Measurements from ENCODE around the gene DTX2. TPM values are rescaled to one million over a fixed set of nuclear protein-coding genes. Genes with fewer than 3 reads are reported as not detected.
"Not testable (repeated sequence)": the region's sequence is repeated elsewhere in the genome, so short reads cannot be mapped to it uniquely, and the experiment has no call there.

DTX2 gene
- total and polyA plus RNA-seq, 2 donors (not counting 1 experiment from before 2014, with no cell fraction given): 36.4 to 66.9 TPM

- H3K4me3 Mint-ChIP-seq; ATAC-seq (ENCODE audit: low read depth); H2AFZ ChIP-seq (ENCODE audit: insufficient read depth, low read depth, low read length, poor library complexity, severe bottlenecking); H3K27me3 ChIP-seq (replicated peaks in 1 of 4; ENCODE audit: control extremely low read depth in 1 of 4, control insufficient read depth in 3 of 4, insufficient read depth in 4 of 4, low read length in 3 of 4); H3K9me3 Mint-ChIP-seq (ENCODE audit: insufficient read depth); H3K27me3 Mint-ChIP-seq; H3K4me2 ChIP-seq (replicated peaks; ENCODE audit: low read depth, low read length, poor library complexity, severe bottlenecking); DNase-seq; H4K20me1 ChIP-seq (ENCODE audit: control insufficient read depth, insufficient read depth, low read length, poor library complexity, severe bottlenecking); H3K4me1 Mint-ChIP-seq; H3K27ac ChIP-seq (ENCODE audit: low read length in 2 of 2); H3K79me2 ChIP-seq (ENCODE audit: control insufficient read depth, insufficient read depth, low read length); POLR2A ChIA-PET; CTCF ChIA-PET; H3K9me3 ChIP-seq (ENCODE audit: control extremely low read depth in 1 of 3, control insufficient read depth in 2 of 3, insufficient read depth in 1 of 3, low read length in 2 of 3); H3K9ac ChIP-seq (ENCODE audit: low read length); H3K4me1 ChIP-seq (ENCODE audit: control insufficient read depth in 2 of 2, insufficient read depth in 2 of 2, low read length in 2 of 2); intact Hi-C loops (cut with micrococcal nuclease); H3K4me3 ChIP-seq (ENCODE audit: control extremely low read depth in 1 of 5, extremely low read depth in 1 of 5, insufficient read depth in 1 of 5, low read depth in 2 of 5, low read length in 4 of 5); H3K27ac Mint-ChIP-seq; H3K36me3 ChIP-seq (replicated peaks in 1 of 2; ENCODE audit: control extremely low read depth in 1 of 2, control insufficient read depth in 1 of 2, extremely low read depth in 1 of 2, insufficient read depth in 2 of 2, low read length in 1 of 2): not testable (repeated sequence)
- no CpG with 5 or more reads among the region's 19 CpGs for WGBS (ENCODE audit: insufficient coverage)
Measured at GRCh38 chr7:76499924-76500241, 38.4 kb downstream of the DTX2 start.

GRCh38 chr7:76502224-76502623 is 40.7 kb downstream of the DTX2 start:
- POLR2A ChIA-PET: not testable (repeated sequence)

GRCh38 chr7:76502836-76503235 is 41.3 kb downstream of the DTX2 start:
- 94% methylated on average over 14 of the region's 16 CpGs for WGBS (ENCODE audit: insufficient coverage)
- H3K9me3 Mint-ChIP-seq (ENCODE audit: insufficient read depth); H3K27ac ChIP-seq (ENCODE audit: low read length in 2 of 2); intact Hi-C loops (cut with micrococcal nuclease); H3K4me3 Mint-ChIP-seq; H3K9me3 ChIP-seq (ENCODE audit: control extremely low read depth in 1 of 3, control insufficient read depth in 2 of 3, insufficient read depth in 1 of 3, low read length in 2 of 3); H3K4me1 Mint-ChIP-seq; H3K27ac Mint-ChIP-seq; H3K79me2 ChIP-seq (ENCODE audit: control insufficient read depth, insufficient read depth, low read length); H3K4me3 ChIP-seq (ENCODE audit: control extremely low read depth in 1 of 5, extremely low read depth in 1 of 5, insufficient read depth in 1 of 5, low read depth in 2 of 5, low read length in 4 of 5); H3K4me2 ChIP-seq (replicated peaks; ENCODE audit: low read depth, low read length, poor library complexity, severe bottlenecking); H2AFZ ChIP-seq (ENCODE audit: insufficient read depth, low read depth, low read length, poor library complexity, severe bottlenecking); CTCF ChIA-PET; POLR2A ChIA-PET; H3K27me3 Mint-ChIP-seq; ATAC-seq (ENCODE audit: low read depth); H3K27me3 ChIP-seq (replicated peaks in 1 of 4; ENCODE audit: control extremely low read depth in 1 of 4, control insufficient read depth in 3 of 4, insufficient read depth in 4 of 4, low read length in 3 of 4); H4K20me1 ChIP-seq (ENCODE audit: control insufficient read depth, insufficient read depth, low read length, poor library complexity, severe bottlenecking); H3K4me1 ChIP-seq (ENCODE audit: control insufficient read depth in 2 of 2, insufficient read depth in 2 of 2, low read length in 2 of 2); DNase-seq; H3K9ac ChIP-seq (ENCODE audit: low read length): not testable (repeated sequence)
- peaks cover 0 to 12% of the 10 kb centered on the region in 2 experiments for H3K36me3 ChIP-seq (replicated peaks in 1 of 2; ENCODE audit: control extremely low read depth in 1 of 2, control insufficient read depth in 1 of 2, extremely low read depth in 1 of 2, insufficient read depth in 2 of 2, low read length in 1 of 2)

More at GRCh38 chr7:76502224-76502623, 40.7 kb downstream of the DTX2 start:
- H3K4me2 ChIP-seq (replicated peaks; ENCODE audit: low read depth, low read length, poor library complexity, severe bottlenecking); H3K79me2 ChIP-seq (ENCODE audit: control insufficient read depth, insufficient read depth, low read length); H3K4me3 Mint-ChIP-seq; intact Hi-C loops (cut with micrococcal nuclease); CTCF ChIA-PET; H3K4me3 ChIP-seq (ENCODE audit: control extremely low read depth in 1 of 5, extremely low read depth in 1 of 5, insufficient read depth in 1 of 5, low read depth in 2 of 5, low read length in 4 of 5); DNase-seq; ATAC-seq (ENCODE audit: low read depth); H3K9me3 Mint-ChIP-seq (ENCODE audit: insufficient read depth); H3K9me3 ChIP-seq (ENCODE audit: control extremely low read depth in 1 of 3, control insufficient read depth in 2 of 3, insufficient read depth in 1 of 3, low read length in 2 of 3); H3K4me1 ChIP-seq (ENCODE audit: control insufficient read depth in 2 of 2, insufficient read depth in 2 of 2, low read length in 2 of 2); H3K4me1 Mint-ChIP-seq; H3K27me3 Mint-ChIP-seq; H2AFZ ChIP-seq (ENCODE audit: insufficient read depth, low read depth, low read length, poor library complexity, severe bottlenecking); H3K27ac Mint-ChIP-seq; H3K27ac ChIP-seq (ENCODE audit: low read length in 2 of 2); H3K9ac ChIP-seq (ENCODE audit: low read length); H3K27me3 ChIP-seq (replicated peaks in 1 of 4; ENCODE audit: control extremely low read depth in 1 of 4, control insufficient read depth in 3 of 4, insufficient read depth in 4 of 4, low read length in 3 of 4); H4K20me1 ChIP-seq (ENCODE audit: control insufficient read depth, insufficient read depth, low read length, poor library complexity, severe bottlenecking): not testable (repeated sequence)
- peaks cover 0 to 12% of the 10 kb centered on the region in 2 experiments for H3K36me3 ChIP-seq (replicated peaks in 1 of 2; ENCODE audit: control extremely low read depth in 1 of 2, control insufficient read depth in 1 of 2, extremely low read depth in 1 of 2, insufficient read depth in 2 of 2, low read length in 1 of 2)
- 97% methylated on average over 11 of the region's 13 CpGs for WGBS (ENCODE audit: insufficient coverage)

- not testable (repeated sequence) for ATAC-seq (ENCODE audit: low read depth)
Measured at GRCh38 chr7:76503244-76503643, 41.7 kb downstream of the DTX2 start.

More at GRCh38 chr7:76503244-76503643, 41.7 kb downstream of the DTX2 start:
- H3K36me3 ChIP-seq (replicated peaks in 1 of 2; ENCODE audit: control extremely low read depth in 1 of 2, control insufficient read depth in 1 of 2, extremely low read depth in 1 of 2, insufficient read depth in 2 of 2, low read length in 1 of 2): peaks cover 0 to 12% of the 10 kb centered on the region in 2 experiments
- H3K27me3 Mint-ChIP-seq; H3K4me3 ChIP-seq (ENCODE audit: control extremely low read depth in 1 of 5, extremely low read depth in 1 of 5, insufficient read depth in 1 of 5, low read depth in 2 of 5, low read length in 4 of 5); H3K4me1 Mint-ChIP-seq; H3K4me2 ChIP-seq (replicated peaks; ENCODE audit: low read depth, low read length, poor library complexity, severe bottlenecking); H3K27me3 ChIP-seq (replicated peaks in 1 of 4; ENCODE audit: control extremely low read depth in 1 of 4, control insufficient read depth in 3 of 4, insufficient read depth in 4 of 4, low read length in 3 of 4); CTCF ChIA-PET; H3K27ac Mint-ChIP-seq; H3K9ac ChIP-seq (ENCODE audit: low read length); H2AFZ ChIP-seq (ENCODE audit: insufficient read depth, low read depth, low read length, poor library complexity, severe bottlenecking); H3K79me2 ChIP-seq (ENCODE audit: control insufficient read depth, insufficient read depth, low read length); H3K9me3 Mint-ChIP-seq (ENCODE audit: insufficient read depth); H4K20me1 ChIP-seq (ENCODE audit: control insufficient read depth, insufficient read depth, low read length, poor library complexity, severe bottlenecking); intact Hi-C loops (cut with micrococcal nuclease); H3K27ac ChIP-seq (ENCODE audit: low read length in 2 of 2); H3K4me3 Mint-ChIP-seq; H3K4me1 ChIP-seq (ENCODE audit: control insufficient read depth in 2 of 2, insufficient read depth in 2 of 2, low read length in 2 of 2); H3K9me3 ChIP-seq (ENCODE audit: control extremely low read depth in 1 of 3, control insufficient read depth in 2 of 3, insufficient read depth in 1 of 3, low read length in 2 of 3); DNase-seq; POLR2A ChIA-PET: not testable (repeated sequence)
- 100% methylated on average over 9 of the region's 12 CpGs for WGBS (ENCODE audit: insufficient coverage)

All from B cell (primary cell).